Caco-2 (cell line): ENCODE results near the gene BDKRB1. TPM values are rescaled to one million over a fixed set of nuclear protein-coding genes. Genes with fewer than 3 reads are reported as not detected.

Source experiments
- BruUV-seq: library from RNA; stranded (reverse); fragments of 400-500 nt; replicated peaks from 2 replicates; lab custom pipeline; 2021; lab: Mats Ljungman, UMichigan
- CTCF ChIA-PET: fragments of 300-600 bp; sonication (Branson Sonifier 250); formaldehyde crosslinking; loops from one replicate; lab custom pipeline; 2022; ENCODE audit warnings: antibody characterized with exemption; lab: Charles Lee
- POLR2A ChIA-PET: fragments of 300-600 bp; sonication (Branson Sonifier 250); formaldehyde crosslinking; loops from one replicate; lab custom pipeline; 2022; ENCODE audit warnings: antibody characterized with exemption; lab: Charles Lee
- DNase-seq, 2 experiments: peaks; one replicate each; pipeline versions ENCODE4 v3.0.0 to v3.0.0-alpha.2; 2020 to 2022
- H3K27me3 ChIP-seq: replicated peaks from 2 replicates; pipeline ENCODE4 v1.6.0; 2011; ENCODE audit warnings: low read length; ENCODE audit not compliant: control insufficient read depth, insufficient read depth
- H3K36me3 ChIP-seq: 2 replicates; pipeline ENCODE4 v1.5.1; 2011; ENCODE audit warnings: low read length; ENCODE audit not compliant: control insufficient read depth, insufficient read depth
- H3K4me1 ChIP-seq: fragments of 250-450 bp; sonication (Bioruptor Pico); 2 replicates; pipeline ENCODE4 v1.5.1; 2020; ENCODE audit warnings: mild to moderate bottlenecking
- H3K4me3 ChIP-seq: 2 replicates; pipeline ENCODE4 v1.5.1; 2011; ENCODE audit warnings: low read depth, mild to moderate bottlenecking, control low read depth, low read length
- H3K9me3 ChIP-seq: fragments of 250-450 bp; sonication (Bioruptor Pico); 2 replicates; pipeline ENCODE4 v1.5.1; 2020; ENCODE audit warnings: mild to moderate bottlenecking, moderate library complexity
- H3K27ac Mint-ChIP-seq: one replicate; pipeline ENCODE4 v1.8.0; 2022; ENCODE audit warnings: mixed read lengths; ENCODE audit not compliant: unreplicated experiment
- H3K27me3 Mint-ChIP-seq: one replicate; pipeline ENCODE4 v1.8.0; 2022; ENCODE audit warnings: mixed read lengths; ENCODE audit not compliant: insufficient read depth, unreplicated experiment
- H3K36me3 Mint-ChIP-seq: one replicate; pipeline ENCODE4 v1.8.0; 2022; ENCODE audit warnings: mild to moderate bottlenecking, mixed read lengths; ENCODE audit not compliant: insufficient read depth, unreplicated experiment
- H3K4me1 Mint-ChIP-seq: one replicate; pipeline ENCODE4 v1.8.0; 2022; ENCODE audit warnings: low read depth, mixed read lengths; ENCODE audit not compliant: unreplicated experiment
- H3K4me3 Mint-ChIP-seq: one replicate; pipeline ENCODE4 v1.8.0; 2022; ENCODE audit warnings: mild to moderate bottlenecking, moderate library complexity, mixed read lengths; ENCODE audit not compliant: unreplicated experiment
- H3K9me3 Mint-ChIP-seq: one replicate; pipeline ENCODE4 v1.8.0; 2022; ENCODE audit warnings: mixed read lengths; ENCODE audit not compliant: unreplicated experiment
- CTCF ChIP-seq, 2 experiments: fragments of 200-600 bp in 1 of 2; IDR thresholded peaks; 1 replicate in 1 of 2; 2 replicates in 1 of 2; pipeline versions ENCODE4 v1.5.1 to v1.8.0; 2011 to 2022; ENCODE audit warnings: antibody characterized with exemption in 1 of 2, control low read depth in 1 of 2, inconsistent platforms in 1 of 2, low read depth in 1 of 2, low read length in 1 of 2, mild to moderate bottlenecking in 1 of 2, moderate library complexity in 1 of 2; ENCODE audit not compliant: insufficient read depth in 1 of 2, severe bottlenecking in 1 of 2, unreplicated experiment in 1 of 2
- intact Hi-C: fragments of 100-400 bp; cut with micrococcal nuclease; formaldehyde crosslinking; loops from one replicate; pipeline ENCODE4 v1.10.0; 2022; ENCODE audit not compliant: unreplicated experiment
- total RNA-seq: library from RNA; stranded (reverse); gene quantifications from 2 replicates; pipeline ENCODE4 v1.2.3, GENCODE V29; 2022

Gene BDKRB1
- total RNA-seq, 1 experiment from 2014 or later = 0.18 TPM

- no peaks in the 10 kb centered on the region for H3K27me3 Mint-ChIP-seq
- H3K27ac Mint-ChIP-seq = no peak overlapping the region
- no peak for TF ChIP-seq CTCF (IDR thresholded peaks at IDR 0.05; ENCODE audit: insufficient read depth in 1 of 2, low read depth in 1 of 2, low read length in 1 of 2, severe bottlenecking in 1 of 2, unreplicated experiment in 1 of 2)
- no peaks in the 10 kb centered on the region for H3K4me1 Mint-ChIP-seq
- no TSS peak for BruUV-seq
- peaks cover 4% of the 10 kb centered on the region for H3K4me1 ChIP-seq
- H3K9me3 ChIP-seq = peaks cover 9% of the 10 kb centered on the region
- no peaks in the 10 kb centered on the region for H3K27me3 ChIP-seq
- H3K36me3 ChIP-seq = no peaks in the 10 kb centered on the region; the same call in 1 of the 2 replicates
- intact Hi-C loops = no loop called here
- no peaks in the 10 kb centered on the region for H3K36me3 Mint-ChIP-seq
- POLR2A ChIA-PET = no interaction called here
- H3K4me3 Mint-ChIP-seq = no peak overlapping the region
- CTCF ChIA-PET = no interaction called here
- no peak overlapping the region for H3K4me3 ChIP-seq
- H3K9me3 Mint-ChIP-seq = no peaks in the 10 kb centered on the region
- no peak for DNase-seq
These were observed 10.1 kb upstream of the BDKRB1 start for GRCh38 chr14:96245710-96246538.

- Histone ChIP-seq H3K4me3 (no peak overlapping the region), H3K27me3 (no peaks in the 10 kb centered on the region), H3K9me3 (peaks cover 3% of the 10 kb centered on the region), H3K36me3 (no peaks in the 10 kb centered on the region; the same call in 1 of the 2 replicates), H3K4me1 (no peaks in the 10 kb centered on the region; the same call in 1 of the 2 replicates)
- H3K27ac Mint-ChIP-seq = no peak overlapping the region
- no TSS peak for BruUV-seq
- intact Hi-C loops = no loop called here
- no peaks in the 10 kb centered on the region for H3K9me3 Mint-ChIP-seq
- CTCF ChIA-PET = no interaction called here
- no peaks in the 10 kb centered on the region for H3K4me1 Mint-ChIP-seq
- POLR2A ChIA-PET = no interaction called here
- H3K4me3 Mint-ChIP-seq = no peak overlapping the region
- no peaks in the 10 kb centered on the region for H3K36me3 Mint-ChIP-seq
- no peaks in the 10 kb centered on the region for H3K27me3 Mint-ChIP-seq
- peak; percentile 24 to 47 for DNase-seq
- TF ChIP-seq CTCF (IDR thresholded peaks at IDR 0.05; ENCODE audit: insufficient read depth in 1 of 2, low read depth in 1 of 2, low read length in 1 of 2, severe bottlenecking in 1 of 2, unreplicated experiment in 1 of 2) = no peak
These were observed 9.5 kb upstream of the BDKRB1 start for GRCh38 chr14:96246539-96246847.

- Mint-ChIP-seq H3K36me3 (no peaks in the 10 kb centered on the region), H3K27me3 (no peaks in the 10 kb centered on the region), H3K9me3 (no peaks in the 10 kb centered on the region), H3K4me3 (no peak overlapping the region), H3K27ac (no peak overlapping the region), H3K4me1 (peaks cover 5% of the 10 kb centered on the region)
- no peak overlapping the region for H3K4me3 ChIP-seq
- CTCF ChIA-PET = no interaction called here
- intact Hi-C loops = no loop called here
- BruUV-seq = no TSS peak
- no peaks in the 10 kb centered on the region for H3K36me3 ChIP-seq
- no peaks in the 10 kb centered on the region; the same call in 1 of the 2 replicates for H3K9me3 ChIP-seq
- POLR2A ChIA-PET = no interaction called here
- no peaks in the 10 kb centered on the region for H3K27me3 ChIP-seq
- TF ChIP-seq CTCF (IDR thresholded peaks at IDR 0.05; ENCODE audit: insufficient read depth in 1 of 2, low read depth in 1 of 2, low read length in 1 of 2, severe bottlenecking in 1 of 2, unreplicated experiment in 1 of 2) = no peak
- H3K4me1 ChIP-seq = no peaks in the 10 kb centered on the region; the same call in 1 of the 2 replicates
- no peak for DNase-seq
These were observed 9.0 kb upstream of the BDKRB1 start for GRCh38 chr14:96247031-96247430.
